PC-9 (cell line): Measurements from ENCODE around the gene FERMT2. TPM values are rescaled to one million over a fixed set of nuclear protein-coding genes. Genes with fewer than 3 reads are reported as not detected.

Experiments
- BruUV-seq: library from RNA; stranded (reverse); fragments of 400-500 nt; replicated peaks from 2 replicates; lab custom pipeline; 2021; lab: Mats Ljungman, UMichigan
- CTCF ChIA-PET: fragments of 300-600 bp; sonication (Branson Sonifier 250); formaldehyde crosslinking; loops from one replicate; lab custom pipeline; 2022; ENCODE audit warnings: antibody characterized with exemption; lab: Charles Lee
- POLR2A ChIA-PET: fragments of 300-600 bp; sonication (Branson Sonifier 250); formaldehyde crosslinking; loops from one replicate; lab custom pipeline; 2022; ENCODE audit warnings: antibody characterized with exemption; ENCODE audit not compliant: unreplicated experiment; lab: Charles Lee
- DNase-seq, 2 experiments: peaks; one replicate each; pipeline versions ENCODE4 v3.0.0 to v3.0.0-alpha.2; 2015 to 2022; ENCODE audit warnings: mixed read lengths in 1 of 2
- H2AFZ ChIP-seq: fragments of 200-600 bp; sonication (generic); 2 replicates; pipeline ENCODE4 v1.8.1; 2017; ENCODE audit warnings: antibody characterized with exemption
- H3F3A ChIP-seq: fragments of 200-600 bp; sonication (generic); 2 replicates; pipeline ENCODE4 v1.8.1; 2017; ENCODE audit warnings: antibody characterized with exemption, mild to moderate bottlenecking, low read depth; ENCODE audit not compliant: insufficient read depth
- H3K27ac ChIP-seq: fragments of 200-600 bp; sonication (generic); 2 replicates; pipeline ENCODE4 v1.6.1; 2016; ENCODE audit warnings: mixed run types
- H3K27me3 ChIP-seq: fragments of 200-600 bp; sonication (generic); 2 replicates; pipeline ENCODE4 v1.6.1; 2016; ENCODE audit warnings: low read depth, mixed run types; ENCODE audit not compliant: insufficient read depth
- H3K36me3 ChIP-seq: fragments of 200-600 bp; sonication (generic); 2 replicates; pipeline ENCODE4 v1.6.1; 2016; ENCODE audit warnings: low read depth, mixed run types
- H3K4me1 ChIP-seq: fragments of 200-600 bp; sonication (generic); replicated peaks from 2 replicates; pipeline ENCODE4 v1.6.1; 2016; ENCODE audit warnings: mixed run types; ENCODE audit not compliant: insufficient read depth
- H3K4me2 ChIP-seq: fragments of 200-600 bp; sonication (generic); 2 replicates; pipeline ENCODE4 v1.6.1; 2017; ENCODE audit warnings: mixed run types
- H3K4me3 ChIP-seq: fragments of 200-600 bp; sonication (generic); 2 replicates; pipeline ENCODE4 v1.6.1; 2016; ENCODE audit warnings: mixed run types
- H3K79me2 ChIP-seq: fragments of 200-600 bp; sonication (generic); 2 replicates; pipeline ENCODE4 v1.6.1; 2017; ENCODE audit warnings: low read depth, mixed run types
- H3K9me2 ChIP-seq: fragments of 200-600 bp; sonication (generic); 2 replicates; pipeline ENCODE4 v1.8.1; 2017; ENCODE audit warnings: mild to moderate bottlenecking; ENCODE audit not compliant: insufficient read depth
- H3K9me3 ChIP-seq: fragments of 200-600 bp; sonication (generic); 2 replicates; pipeline ENCODE4 v1.8.1; 2016; ENCODE audit warnings: low read depth; ENCODE audit not compliant: insufficient read depth
- H4K20me1 ChIP-seq: fragments of 200-600 bp; sonication (generic); 2 replicates; pipeline ENCODE4 v1.8.1; 2017; ENCODE audit not compliant: insufficient read depth
- CTCF ChIP-seq: fragments of 200-600 bp; sonication (generic); conservative IDR thresholded peaks from 2 replicates; pipeline ENCODE4 v1.6.1; 2017; ENCODE audit warnings: mixed run types, antibody characterized with exemption, mild to moderate bottlenecking, moderate library complexity
- EZH2 ChIP-seq: fragments of 200-600 bp; sonication (generic); IDR thresholded peaks from 2 replicates; pipeline ENCODE4 v1.8.0; 2017; ENCODE audit warnings: antibody characterized with exemption, low read depth
- intact Hi-C: fragments of 100-400 bp; cut with micrococcal nuclease; formaldehyde crosslinking; loops from one replicate; pipeline ENCODE4 v1.10.0; 2022; ENCODE audit not compliant: unreplicated experiment
- total RNA-seq: library from RNA; stranded (reverse); gene quantifications from 2 replicates; pipeline ENCODE4 v1.2.3, GENCODE V29; 2021

FERMT2 gene
- total RNA-seq, 1 experiment from 2014 or later: 9.0 TPM

DNA sequence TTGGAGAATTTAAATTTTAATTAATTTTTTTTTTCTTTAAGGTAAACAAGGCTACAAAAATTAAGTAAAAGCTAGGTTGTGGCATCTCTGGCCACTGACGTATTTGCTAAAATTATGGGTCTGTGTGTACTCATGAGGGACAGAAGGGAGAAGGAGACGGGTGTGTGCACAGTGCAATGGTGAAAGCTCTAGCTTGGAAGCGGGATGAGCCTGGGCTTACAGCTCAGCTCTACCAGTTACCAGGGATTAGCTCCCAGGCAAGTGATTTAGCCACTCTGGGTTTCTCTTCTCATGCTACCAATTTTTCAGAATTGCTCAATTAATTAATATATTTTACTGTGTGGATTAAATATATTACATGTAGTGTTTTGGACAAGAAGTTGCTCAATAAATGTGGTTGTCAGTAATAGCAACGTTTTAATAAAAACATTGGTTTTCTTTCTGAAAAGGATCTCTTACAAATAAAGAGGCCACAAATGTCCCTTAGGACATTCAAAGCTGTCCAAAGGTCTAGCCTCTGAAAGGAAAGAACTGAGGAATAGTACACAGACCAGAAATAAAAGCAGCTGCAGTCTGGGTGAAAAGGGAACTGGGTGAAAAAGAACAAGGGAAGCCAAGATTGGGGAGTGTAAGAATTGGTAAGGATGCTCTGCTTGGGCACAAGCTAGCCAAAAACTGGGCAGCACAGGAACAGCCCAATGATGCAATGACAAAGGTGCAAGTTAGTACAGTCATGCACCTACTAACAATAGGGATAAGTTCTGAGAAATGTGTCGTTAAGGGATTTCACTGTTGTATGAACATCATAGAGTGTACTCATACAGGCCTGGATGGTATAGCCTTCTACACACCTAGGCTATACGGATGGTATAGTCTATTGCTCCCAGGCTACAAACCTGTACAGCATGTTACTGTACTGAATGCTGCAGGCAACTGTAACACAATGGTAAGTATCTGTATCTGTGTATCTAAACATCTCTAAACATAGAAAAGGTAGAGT is 61.7 kb downstream of the FERMT2 start:
- no TSS peak for BruUV-seq
- no peak overlapping the region for H2AFZ ChIP-seq
- H3K4me1 ChIP-seq: peaks cover 6% of the 10 kb centered on the region; the same call in 1 of the 2 replicates
- H4K20me1 ChIP-seq: no peaks in the 10 kb centered on the region
- H3F3A ChIP-seq: no peaks in the 10 kb centered on the region
- ChIA-PET POLR2A (no interaction called here), CTCF (no interaction called here)
- no peaks in the 10 kb centered on the region for H3K36me3 ChIP-seq
- no peak overlapping the region for H3K4me2 ChIP-seq
- no peaks in the 10 kb centered on the region for H3K27me3 ChIP-seq
- H3K79me2 ChIP-seq: no peaks in the 10 kb centered on the region
- no peak for DNase-seq
- TF ChIP-seq CTCF (no peak), EZH2 (no peak)
- H3K9me3 ChIP-seq: no peaks in the 10 kb centered on the region
- no peaks in the 10 kb centered on the region for H3K9me2 ChIP-seq
- no peak overlapping the region for H3K4me3 ChIP-seq
- intact Hi-C loops: no loop called here
- no peak overlapping the region for H3K27ac ChIP-seq

DNA sequence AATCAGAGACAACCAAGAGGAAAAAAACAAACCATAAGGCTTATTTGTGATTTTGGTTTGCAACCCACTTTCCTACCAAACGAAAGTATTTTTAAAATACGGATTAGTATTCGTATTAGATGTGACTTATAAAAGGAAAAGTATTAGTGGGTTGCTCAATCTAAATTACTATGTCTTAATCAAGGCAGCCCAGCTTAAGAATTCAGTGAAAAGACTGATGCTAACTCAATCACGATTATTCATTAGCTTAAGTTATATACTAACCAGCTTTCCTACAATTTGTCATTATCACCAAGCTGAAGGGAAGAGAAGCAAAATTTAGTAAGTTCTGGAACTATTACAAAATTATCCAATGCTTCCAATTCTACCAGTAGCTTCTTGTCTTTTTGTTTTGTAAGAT is 62.7 kb downstream of the FERMT2 start:
- Histone ChIP-seq H3K4me1 (peaks cover 6% of the 10 kb centered on the region; the same call in 1 of the 2 replicates), H3K9me2 (no peaks in the 10 kb centered on the region), H2AFZ (no peak overlapping the region), H3K27me3 (no peaks in the 10 kb centered on the region), H4K20me1 (no peaks in the 10 kb centered on the region), H3K36me3 (no peaks in the 10 kb centered on the region), H3K79me2 (no peaks in the 10 kb centered on the region), H3K4me3 (no peak overlapping the region), H3K4me2 (no peak overlapping the region), H3K9me3 (no peaks in the 10 kb centered on the region), H3K27ac (no peak overlapping the region), H3F3A (no peaks in the 10 kb centered on the region)
- CTCF ChIA-PET: no interaction called here
- no TSS peak for BruUV-seq
- POLR2A ChIA-PET: no interaction called here
- intact Hi-C loops: no loop called here
- TF ChIP-seq EZH2: no peak
- no peak for TF ChIP-seq CTCF
- DNase-seq: no peak

DNA sequence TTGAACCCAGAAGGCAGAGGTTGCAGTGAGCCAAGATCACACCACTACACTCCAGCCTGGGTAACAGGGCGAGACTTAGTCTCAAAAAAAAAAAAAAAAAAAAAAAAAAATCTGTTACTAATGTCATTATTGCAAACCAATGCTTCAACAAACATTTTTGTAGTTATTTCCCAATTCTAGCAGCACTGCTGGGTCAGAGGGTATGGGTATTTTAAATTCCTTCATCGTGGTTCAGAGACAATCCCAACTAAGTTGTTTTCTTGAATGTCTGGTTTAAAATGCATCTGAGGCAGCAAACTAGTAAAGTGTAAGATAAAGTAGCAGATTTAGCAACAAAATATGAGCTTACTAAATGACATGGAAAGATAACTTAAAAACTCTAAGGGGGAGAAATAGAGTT is 65.6 kb downstream of the FERMT2 start:
- H3K27me3 ChIP-seq: no peaks in the 10 kb centered on the region
- DNase-seq: no peak
- no peak overlapping the region for H3K27ac ChIP-seq
- CTCF ChIA-PET: no interaction called here
- no peaks in the 10 kb centered on the region for H3K36me3 ChIP-seq
- no peak for TF ChIP-seq EZH2
- TF ChIP-seq CTCF: no peak
- POLR2A ChIA-PET: no interaction called here
- no peak overlapping the region for H3K4me3 ChIP-seq
- H3K9me2 ChIP-seq: no peaks in the 10 kb centered on the region
- H2AFZ ChIP-seq: no peak overlapping the region
- no peaks in the 10 kb centered on the region for H3K79me2 ChIP-seq
- intact Hi-C loops: no loop called here
- peaks cover 6% of the 10 kb centered on the region; the same call in 1 of the 2 replicates for H3K4me1 ChIP-seq
- H3K9me3 ChIP-seq: no peaks in the 10 kb centered on the region
- no peak overlapping the region for H3K4me2 ChIP-seq
- H3F3A ChIP-seq: no peaks in the 10 kb centered on the region
- no TSS peak for BruUV-seq
- H4K20me1 ChIP-seq: no peaks in the 10 kb centered on the region
